HL-60/S4 treated with phorbol 12-myristate 13-acetate at 8.2 ng/mL for 4 days and 3 days (cell line): ENCODE data around the gene GRIN2D.

Experiments
- in situ Hi-C: fragments of 300-500 bp; cut with MboI; formaldehyde crosslinking; loops from 2 replicates; pipeline ENCODE4 v1.15.0; 2022; ENCODE audit warnings: low sequenced_read_pairs

The GRIN2D gene

DNA sequence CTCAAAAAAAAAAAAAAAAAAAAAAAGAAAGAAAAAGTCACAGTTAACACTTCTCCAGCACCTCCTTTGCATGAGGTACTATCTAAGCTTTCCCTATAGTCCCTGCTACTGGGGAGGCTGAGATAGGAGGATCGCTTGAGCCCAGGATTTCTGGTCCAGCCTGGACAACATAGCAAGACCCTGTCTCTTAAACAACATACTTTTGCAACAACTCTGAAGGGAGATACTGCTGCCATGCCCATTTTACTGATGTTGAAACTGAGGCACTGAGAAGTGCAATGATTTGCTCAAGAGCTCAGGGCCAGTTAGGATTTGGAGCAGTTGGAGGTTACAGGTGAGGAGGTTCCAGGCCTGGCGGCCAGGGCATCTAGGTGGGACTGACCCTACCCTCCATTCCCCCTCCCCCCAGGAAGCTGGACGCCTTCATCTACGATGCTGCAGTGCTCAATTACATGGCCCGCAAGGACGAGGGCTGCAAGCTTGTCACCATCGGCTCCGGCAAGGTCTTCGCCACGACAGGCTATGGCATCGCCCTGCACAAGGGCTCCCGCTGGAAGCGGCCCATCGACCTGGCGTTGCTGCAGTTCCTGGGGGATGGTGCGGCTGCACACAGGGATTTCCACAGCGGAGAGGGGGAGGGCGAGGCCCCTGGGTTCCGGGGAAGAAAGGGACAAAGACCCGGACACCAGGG lies 48.0 kb downstream of the GRIN2D start:
- in situ Hi-C loops = no loop called here

GRCh38 chr19:48442116-48443035 lies 48.9 kb downstream of the GRIN2D start:
- in situ Hi-C loops = no loop called here

DNA sequence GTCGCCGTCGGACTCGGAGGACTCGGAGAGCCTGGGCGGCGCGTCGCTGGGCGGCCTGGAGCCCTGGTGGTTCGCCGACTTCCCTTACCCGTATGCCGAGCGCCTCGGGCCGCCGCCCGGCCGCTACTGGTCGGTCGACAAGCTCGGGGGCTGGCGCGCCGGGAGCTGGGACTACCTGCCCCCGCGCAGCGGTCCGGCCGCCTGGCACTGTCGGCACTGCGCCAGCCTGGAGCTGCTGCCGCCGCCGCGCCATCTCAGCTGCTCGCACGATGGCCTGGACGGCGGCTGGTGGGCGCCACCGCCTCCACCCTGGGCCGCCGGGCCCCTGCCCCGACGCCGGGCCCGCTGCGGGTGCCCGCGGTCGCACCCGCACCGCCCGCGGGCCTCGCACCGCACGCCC lies 49.8 kb downstream of the GRIN2D start:
- in situ Hi-C loops = no loop called here
